ENCODE data around the gene ADAMTSL1.

The ADAMTSL1 gene

GRCh38 chr9:18745710-18746109, 271.8 kb downstream of the ADAMTSL1 start:
- DNase-seq, result no peak

- DNase-seq, result no peak
Measured at GRCh38 chr9:18746631-18747030, 272.7 kb downstream of the ADAMTSL1 start.

- no peak for DNase-seq
Measured at GRCh38 chr9:18747595-18747994, 273.6 kb downstream of the ADAMTSL1 start.

DNA sequence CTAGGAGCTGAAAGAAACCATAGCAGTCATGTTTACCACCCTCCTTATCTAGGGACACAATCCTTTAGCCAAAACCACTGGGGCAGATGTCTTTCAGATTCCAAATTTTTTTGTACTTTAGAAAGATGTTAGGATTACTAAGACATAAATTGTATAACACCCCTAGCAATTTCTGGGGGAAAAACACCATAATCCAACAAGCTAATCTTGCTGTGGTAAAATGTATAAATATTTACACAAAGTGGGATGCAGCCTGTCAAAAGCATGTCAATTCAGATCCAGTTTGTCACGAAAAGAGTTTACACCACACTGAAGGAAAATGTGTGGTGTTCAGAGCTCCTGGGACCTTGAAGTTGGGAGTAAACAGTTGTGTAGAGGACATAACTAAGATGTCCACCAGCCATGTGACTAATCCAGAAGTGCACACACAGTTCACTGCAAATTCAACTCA, 274.3 kb downstream of the ADAMTSL1 start:
- no peak for DNase-seq

- DNase-seq, result no peak
Measured at GRCh38 chr9:18749711-18750110, 275.8 kb downstream of the ADAMTSL1 start.

DNA sequence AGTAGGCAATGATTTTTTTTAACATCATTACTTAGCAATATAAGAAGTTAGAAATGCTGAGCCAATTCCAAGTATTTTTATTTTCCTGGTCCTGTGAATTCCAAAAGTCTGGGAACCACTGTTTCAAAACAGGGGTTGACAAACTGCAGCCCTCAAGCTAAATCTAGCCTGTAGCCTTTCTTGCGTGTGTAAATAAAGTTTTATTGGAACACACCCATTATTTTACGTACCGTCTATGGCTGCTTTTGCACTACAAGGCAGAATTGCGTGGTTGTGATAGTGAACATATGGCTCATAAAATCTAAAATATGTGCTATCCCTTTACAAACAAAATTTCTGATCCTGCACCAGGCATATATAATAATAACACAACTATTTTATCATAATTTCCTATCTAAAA, 280.0 kb downstream of the ADAMTSL1 start:
- DNase-seq, result no peak

GRCh38 chr9:18754537-18754936, 280.6 kb downstream of the ADAMTSL1 start:
- DNase-seq, result no peak

- DNase-seq, result no peak
Measured at GRCh38 chr9:18755263-18755662, 281.3 kb downstream of the ADAMTSL1 start.

GRCh38 chr9:18756712-18757125, 282.8 kb downstream of the ADAMTSL1 start:
- DNase-seq, result peak; percentile 29

GRCh38 chr9:18759827-18760226, 285.9 kb downstream of the ADAMTSL1 start:
- no peak for DNase-seq

DNA sequence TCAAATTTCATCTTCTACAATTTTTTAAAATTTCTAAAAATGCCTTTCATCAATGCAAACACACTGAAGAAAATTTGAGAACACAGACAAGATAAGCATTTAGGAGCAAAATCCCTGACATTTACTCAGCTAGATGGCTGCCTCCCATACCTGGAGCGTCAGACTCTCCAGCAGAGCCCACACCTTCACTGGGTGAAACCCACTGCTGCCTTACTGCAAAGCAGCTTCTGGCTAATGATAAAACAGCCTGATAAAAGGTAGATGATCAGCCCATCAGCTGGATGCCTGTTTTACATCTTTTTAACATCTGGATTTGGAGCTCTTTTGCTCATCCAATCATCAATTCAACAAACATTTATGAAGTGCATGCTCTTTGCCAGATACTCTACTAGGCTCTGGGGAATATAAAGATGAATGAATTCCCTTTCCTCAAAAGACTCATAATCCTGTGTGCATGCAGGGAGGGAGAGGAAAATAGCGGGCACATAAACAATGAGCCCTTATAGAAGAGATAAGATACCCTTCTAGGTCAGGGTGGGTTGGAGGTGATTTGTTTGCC, 287.9 kb downstream of the ADAMTSL1 start:
- DNase-seq, result no peak

DNA sequence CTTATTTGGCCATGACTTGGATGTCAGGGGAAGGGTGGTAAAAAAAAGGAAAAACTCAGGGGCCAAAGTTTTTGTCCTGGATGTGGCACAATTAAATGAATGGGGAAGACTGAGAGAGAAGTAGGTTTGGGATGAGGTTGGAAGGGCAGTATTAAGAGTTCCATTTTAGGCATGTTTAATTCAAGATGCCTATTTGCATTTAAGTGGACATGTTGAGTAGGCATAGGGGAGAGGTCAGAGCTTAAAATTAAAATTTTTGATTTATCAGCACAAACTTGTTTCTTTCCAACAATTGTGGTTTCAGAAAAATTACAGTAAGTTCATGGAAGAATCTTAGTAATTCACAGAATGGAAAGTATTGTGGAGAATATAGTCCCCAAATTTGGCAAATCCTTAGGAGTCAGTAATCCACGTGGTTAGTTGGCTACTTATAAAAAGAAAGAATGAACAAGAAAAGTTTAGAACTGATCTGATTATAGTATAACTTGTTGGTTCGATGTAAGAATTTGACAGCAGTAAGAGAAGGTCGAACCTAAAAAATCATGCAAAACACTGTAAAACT, 293.1 kb downstream of the ADAMTSL1 start:
- no peak for DNase-seq

DNA sequence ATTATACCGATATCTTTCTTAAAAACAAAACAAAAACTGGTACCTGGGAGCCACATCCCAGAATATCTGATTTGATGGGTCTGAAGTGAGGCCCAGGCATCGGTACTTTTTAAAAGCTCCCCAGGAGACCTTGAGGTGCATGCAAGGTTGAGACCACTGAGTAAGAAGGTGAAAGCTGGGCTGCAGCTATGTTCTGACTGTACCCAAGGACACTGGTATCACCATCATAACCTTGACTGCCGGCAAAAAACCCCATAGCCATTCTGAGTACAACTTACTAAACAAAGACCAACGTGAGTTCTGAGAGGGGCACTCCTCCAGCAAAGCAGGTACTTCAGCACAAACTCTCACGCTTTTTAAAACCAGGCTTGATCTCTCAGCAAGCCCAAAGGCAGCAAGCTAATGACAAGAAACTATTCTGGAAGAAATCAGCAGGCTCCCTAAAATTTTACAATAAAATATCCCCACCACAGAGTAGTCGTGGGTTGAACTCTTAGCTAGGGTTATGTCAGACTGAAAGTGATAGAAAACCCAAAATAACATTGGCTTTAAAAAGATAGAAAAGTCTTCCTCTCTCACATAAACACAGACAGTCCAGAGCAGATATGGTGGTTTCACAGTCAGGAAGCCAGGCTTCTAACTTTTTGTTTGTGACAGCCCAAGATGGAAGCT, 295.1 kb downstream of the ADAMTSL1 start:
- DNase-seq, result no peak

- no peak for DNase-seq
Measured at GRCh38 chr9:18770131-18770908, 296.4 kb downstream of the ADAMTSL1 start.

- no peak for DNase-seq
Measured at GRCh38 chr9:18771011-18771410, 297.1 kb downstream of the ADAMTSL1 start.

- no peak for DNase-seq
Measured at GRCh38 chr9:18771763-18772162, 297.8 kb downstream of the ADAMTSL1 start.

GRCh38 chr9:18775241-18775640, 301.3 kb downstream of the ADAMTSL1 start:
- DNase-seq, result no peak

GRCh38 chr9:18775930-18776329, 302.0 kb downstream of the ADAMTSL1 start:
- no peak for DNase-seq

DNA sequence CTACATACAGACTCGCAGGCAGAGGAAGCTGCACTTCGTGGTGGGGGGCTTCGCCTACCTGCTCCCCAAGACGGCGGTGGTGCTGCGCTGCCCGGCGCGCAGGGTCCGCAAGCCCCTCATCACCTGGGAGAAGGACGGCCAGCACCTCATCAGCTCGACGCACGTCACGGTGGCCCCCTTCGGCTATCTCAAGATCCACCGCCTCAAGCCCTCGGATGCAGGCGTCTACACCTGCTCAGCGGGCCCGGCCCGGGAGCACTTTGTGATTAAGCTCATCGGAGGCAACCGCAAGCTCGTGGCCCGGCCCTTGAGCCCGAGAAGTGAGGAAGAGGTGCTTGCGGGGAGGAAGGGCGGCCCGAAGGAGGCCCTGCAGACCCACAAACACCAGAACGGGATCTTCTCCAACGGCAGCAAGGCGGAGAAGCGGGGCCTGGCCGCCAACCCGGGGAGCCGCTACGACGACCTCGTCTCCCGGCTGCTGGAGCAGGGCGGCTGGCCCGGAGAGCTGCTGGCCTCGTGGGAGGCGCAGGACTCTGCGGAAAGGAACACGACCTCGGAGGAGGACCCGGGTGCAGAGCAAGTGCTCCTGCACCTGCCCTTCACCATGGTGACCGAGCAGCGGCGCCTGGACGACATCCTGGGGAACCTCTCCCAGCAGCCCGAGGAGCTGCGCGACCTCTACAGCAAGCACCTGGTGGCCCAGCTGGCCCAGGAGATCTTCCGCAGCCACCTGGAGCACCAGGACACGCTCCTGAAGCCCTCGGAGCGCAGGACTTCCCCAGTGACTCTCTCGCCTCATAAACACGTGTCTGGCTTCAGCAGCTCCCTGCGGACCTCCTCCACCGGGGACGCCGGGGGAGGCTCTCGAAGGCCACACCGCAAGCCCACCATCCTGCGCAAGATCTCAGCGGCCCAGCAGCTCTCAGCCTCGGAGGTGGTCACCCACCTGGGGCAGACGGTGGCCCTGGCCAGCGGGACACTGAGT, 303.2 kb downstream of the ADAMTSL1 start:
- DNase-seq, result no peak

DNA sequence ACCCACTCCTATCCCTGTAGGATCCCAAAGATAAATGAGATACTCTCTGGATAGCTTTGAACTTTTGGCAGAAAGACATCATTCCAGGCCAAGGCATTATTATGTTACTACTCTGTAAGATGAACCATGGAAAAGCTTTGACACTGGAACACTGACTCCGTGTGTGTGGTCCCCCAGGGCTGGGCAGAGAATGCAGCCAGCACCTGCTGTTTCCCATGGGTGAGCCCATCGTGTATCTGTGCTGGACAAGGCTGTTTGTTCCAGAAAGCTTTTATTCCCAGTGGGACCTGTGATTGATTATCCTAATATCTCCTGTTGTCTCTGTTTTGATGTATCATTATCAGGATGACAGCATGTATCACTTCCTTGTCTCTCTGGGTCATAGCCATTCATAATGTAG, 304.2 kb downstream of the ADAMTSL1 start:
- no peak for DNase-seq

DNA sequence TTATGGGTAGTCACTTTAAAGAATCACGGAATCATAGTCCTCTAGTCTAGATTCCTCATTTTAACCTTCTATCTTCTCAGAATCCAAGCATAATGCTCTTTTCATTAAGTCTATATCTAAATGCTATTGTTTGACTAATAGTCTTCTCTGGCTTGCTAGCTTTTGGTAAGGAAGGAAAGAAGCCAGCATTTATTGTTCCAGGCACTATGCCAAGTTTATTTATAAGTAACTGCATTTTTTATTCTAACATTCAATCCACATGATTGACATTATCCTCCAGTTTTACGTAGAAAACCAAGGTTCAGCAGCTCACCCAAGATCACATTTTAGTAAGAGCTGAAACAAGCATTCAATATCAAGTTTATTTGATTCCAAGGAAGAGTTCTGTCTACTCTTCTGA, 304.9 kb downstream of the ADAMTSL1 start:
- DNase-seq, result no peak

- no peak for DNase-seq
Measured at GRCh38 chr9:18783909-18784308, 310.0 kb downstream of the ADAMTSL1 start.

DNA sequence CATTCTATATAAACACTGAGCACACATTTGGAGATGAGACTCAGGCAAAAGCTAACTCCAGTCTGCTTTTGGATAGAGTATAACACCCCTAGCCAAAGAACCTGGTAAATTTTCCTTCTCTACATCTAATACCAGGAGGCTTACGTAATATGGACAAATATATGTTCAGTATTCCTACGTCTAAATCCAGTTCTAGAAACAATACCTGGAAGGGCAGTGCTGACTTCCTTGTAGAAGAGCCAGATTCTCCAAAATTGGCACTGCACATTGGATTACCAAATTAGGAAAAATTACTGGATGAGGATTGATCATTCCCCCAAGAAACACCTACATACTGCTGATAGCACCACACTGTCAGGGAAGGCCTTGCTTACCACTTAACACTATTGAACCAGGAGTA, 311.7 kb downstream of the ADAMTSL1 start:
- DNase-seq, result no peak

All from NCI-H1417 treated with DMSO at 0.1 percent for 48 hours (cell line).